GM21786 (cell line): ENCODE measurements around the gene INHA.

ENCODE experiments used
- ATAC-seq: cut with Tn5 transposase; IDR thresholded peaks from one replicate; pipeline ENCODE4 v1.9.1; 2021; ENCODE audit not compliant: unreplicated experiment

INHA gene

DNA sequence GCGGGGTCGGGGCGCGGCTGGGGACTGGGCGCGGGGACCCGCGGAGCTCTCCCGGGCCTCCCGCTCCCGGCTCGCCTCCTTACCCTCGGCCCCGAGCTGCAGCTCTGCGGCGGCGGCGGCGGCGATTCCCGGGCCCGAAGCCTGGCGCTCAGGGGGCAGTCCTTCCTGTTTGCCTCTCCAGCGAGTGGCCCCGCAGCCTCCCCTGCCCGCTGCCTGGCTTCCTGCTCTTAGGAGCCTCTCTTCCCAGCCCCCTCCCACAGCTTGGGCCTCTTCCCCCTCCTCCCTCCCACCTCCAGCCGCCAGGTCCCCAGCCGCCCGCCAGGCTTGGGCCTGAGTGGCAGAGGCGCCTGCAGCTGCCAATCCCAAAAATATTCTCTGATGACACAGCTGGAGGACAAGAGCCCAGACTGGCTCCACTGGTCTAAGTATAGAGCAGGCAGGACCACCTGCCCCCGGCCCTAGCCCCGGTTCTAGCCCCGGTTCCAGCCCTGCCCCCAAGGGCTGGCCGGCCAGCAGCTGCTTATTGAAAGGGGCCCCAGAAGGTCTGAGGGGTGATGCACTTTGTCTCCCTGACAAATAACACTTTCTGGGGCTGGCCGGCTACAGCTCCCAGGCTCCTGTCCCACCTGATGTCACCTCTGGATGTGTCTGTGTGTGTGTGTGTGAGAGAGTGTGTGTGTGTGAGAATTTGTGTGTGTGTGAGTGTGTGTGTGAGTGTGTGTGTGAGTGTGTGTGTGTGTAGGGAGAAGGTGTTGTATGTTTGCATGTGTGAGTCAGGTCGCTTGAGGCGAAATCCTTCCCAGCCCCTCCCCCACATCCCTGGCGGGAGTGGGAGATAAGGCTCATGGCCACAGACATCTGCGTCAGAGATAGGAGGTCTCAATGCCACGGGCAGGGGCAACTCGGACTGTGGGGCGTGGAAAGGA is 536 bp upstream of the INHA start, which contains the start of gene OBSL1:
Gene OBSL1, minus strand, starts transcription at position 229 of the 926 bp plus-strand sequence. CDS start 307 bp downstream, outside the sequence.
- ATAC-seq, result no peak

DNA sequence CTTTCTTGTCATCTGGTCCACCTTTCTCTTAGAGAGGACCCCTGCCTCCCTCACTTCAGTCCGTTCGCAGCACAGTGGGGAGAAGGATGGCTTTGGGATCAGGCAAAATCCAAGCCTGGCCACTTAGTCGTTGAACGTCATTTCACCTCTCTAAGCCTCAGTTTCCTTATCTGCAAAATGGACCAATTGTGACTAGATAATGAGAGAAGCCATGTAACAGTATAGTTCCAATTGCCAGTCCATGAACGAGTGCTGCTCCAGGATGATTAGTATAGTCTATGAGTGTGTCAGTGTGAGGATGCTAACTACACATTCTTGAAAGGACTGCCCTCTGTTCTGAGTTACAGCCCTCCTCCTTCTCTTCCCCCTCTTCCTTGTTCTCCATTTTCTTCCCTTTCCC is 1.1 kb downstream of the INHA start:
- ATAC-seq, result no peak

DNA sequence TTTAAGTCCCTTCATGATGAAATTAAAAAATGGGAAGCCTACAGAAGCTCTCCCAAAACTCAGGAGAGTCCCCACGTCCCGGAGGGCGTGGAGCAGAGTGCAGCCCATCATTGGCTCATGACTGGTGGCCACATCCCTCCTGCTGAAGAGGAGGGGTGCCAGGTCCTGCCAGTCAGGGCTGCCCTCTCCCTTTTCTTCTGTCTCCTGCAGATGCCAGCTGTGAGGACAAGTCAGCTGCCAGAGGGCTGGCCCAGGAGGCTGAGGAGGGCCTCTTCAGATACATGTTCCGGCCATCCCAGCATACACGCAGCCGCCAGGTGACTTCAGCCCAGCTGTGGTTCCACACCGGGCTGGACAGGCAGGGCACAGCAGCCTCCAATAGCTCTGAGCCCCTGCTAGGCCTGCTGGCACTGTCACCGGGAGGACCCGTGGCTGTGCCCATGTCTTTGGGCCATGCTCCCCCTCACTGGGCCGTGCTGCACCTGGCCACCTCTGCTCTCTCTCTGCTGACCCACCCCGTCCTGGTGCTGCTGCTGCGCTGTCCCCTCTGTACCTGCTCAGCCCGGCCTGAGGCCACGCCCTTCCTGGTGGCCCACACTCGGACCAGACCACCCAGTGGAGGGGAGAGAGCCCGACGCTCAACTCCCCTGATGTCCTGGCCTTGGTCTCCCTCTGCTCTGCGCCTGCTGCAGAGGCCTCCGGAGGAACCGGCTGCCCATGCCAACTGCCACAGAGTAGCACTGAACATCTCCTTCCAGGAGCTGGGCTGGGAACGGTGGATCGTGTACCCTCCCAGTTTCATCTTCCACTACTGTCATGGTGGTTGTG is 2.6 kb downstream of the INHA start:
- ATAC-seq, result no peak

DNA sequence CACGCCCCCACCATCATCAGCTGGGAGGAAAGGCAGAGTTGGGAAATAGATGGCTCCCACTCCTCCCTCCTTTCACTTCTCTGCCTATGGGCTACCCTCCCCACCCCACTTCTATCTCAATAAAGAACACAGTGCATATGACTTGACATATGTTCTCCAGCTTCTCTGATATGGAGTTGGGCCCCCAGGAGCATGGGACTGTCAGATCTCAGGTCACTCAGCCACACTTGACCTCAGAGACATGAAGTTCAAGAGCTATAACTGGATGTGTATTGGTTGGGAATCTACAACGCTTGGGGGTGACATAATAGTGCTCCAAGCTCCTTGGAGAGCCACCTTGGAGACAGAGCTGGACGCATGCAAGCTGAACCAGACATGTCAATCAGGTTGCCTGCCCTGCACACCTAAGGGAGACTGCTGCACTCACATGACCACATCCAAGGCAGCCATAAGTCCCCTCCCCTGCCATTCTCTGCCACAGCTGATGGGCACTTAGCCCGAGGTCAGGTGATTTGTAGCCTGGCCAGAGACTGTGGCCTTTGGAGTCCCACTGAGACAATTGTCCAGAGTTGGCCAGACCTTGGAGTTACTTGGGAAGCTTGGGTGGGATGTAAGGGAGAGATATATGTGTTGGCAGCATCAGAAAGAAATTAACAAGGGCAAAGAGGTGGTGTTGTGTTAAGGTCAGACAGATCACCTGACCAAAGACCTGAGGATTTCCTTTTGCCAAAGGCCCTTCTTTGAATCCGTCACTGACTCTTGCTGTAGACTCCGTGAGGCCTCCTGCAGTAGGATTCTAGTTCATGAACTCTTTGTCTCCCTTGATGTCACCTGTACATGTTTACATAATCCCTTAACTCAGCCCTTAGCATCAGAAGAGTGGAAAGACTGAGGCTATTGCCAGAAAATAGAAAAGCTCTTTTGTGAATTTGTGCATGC is 3.7 kb downstream of the INHA start:
- ATAC-seq, result no peak

DNA sequence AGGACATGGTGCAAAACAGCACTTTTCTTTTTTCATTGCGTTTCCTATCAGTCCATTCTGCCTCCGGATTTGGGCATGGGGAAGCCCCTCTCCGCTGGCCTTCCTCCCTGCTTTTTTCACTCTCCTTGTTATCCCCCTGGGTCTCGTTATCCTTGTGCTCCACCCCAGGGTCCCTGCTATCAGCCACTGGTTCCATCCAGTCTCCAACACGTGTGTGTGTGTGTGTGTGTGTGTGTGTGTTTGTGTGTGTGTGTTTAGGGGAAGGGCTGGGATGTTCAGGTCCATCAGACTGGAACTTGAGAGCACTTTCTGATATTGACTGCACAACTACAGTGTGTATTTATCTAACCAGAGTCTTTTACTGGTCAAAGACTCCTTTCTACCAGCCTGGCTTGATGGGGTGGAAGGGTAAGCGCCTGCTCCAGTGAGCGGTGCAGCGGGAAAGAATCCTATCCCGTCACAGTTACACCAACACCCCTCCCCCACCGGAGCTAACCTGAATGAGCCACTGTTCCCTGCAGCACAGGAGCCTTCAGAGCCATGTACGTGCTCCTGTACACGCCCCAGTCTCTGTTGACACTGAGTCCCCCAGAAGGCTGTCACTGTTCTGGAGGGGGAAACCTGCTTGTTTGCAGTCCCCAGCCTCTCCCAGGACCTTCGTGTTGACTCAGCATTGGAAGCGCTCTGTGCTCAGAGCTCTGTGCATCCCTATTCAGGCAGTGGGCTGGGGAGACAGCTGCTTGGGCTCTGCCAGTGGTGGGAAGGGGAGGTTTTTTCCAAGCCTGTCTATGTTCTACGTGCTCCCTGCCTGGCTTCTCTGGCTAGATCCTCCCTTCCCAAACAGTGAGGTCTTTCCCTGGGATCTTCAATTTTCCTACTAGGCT is 4.6 kb downstream of the INHA start:
- no peak for ATAC-seq

DNA sequence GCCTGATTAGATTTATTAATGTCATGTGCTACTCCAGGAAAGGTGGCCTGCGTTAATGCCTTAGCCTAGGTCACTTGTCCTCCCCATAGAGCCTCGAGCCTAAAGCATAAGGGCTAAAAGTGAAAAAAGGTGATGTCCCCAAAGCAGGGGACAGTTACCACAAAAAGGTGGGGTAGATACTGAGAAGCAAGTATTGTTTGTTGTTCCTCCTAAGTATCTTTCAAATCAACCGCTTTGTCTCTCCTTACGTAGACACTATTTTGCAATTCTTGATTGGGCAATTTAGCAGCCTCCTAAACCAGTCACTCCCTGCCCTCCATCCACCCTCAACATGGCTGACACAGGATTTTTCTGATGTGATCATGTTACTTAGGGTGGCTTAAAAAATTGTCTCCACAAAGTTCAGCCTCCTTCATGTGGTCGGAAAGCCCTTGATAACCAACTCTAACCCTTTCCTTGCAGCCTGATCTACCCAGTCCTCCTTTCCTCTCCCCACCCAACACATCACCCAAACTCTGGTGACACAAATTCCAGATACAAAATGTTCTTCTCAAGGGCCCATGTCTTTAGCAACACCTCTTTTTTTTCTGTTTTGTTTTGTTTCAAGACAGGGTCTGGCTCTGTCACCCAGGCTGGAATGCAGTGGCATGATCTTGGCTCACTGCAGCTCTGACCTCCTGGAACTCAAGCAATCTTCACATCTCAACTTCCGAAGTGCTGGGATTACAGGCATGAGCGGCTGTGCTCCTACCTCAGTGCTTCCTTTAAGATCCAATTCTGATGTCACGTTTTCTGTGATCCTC is 6.9 kb downstream of the INHA start:
- ATAC-seq, result no peak

DNA sequence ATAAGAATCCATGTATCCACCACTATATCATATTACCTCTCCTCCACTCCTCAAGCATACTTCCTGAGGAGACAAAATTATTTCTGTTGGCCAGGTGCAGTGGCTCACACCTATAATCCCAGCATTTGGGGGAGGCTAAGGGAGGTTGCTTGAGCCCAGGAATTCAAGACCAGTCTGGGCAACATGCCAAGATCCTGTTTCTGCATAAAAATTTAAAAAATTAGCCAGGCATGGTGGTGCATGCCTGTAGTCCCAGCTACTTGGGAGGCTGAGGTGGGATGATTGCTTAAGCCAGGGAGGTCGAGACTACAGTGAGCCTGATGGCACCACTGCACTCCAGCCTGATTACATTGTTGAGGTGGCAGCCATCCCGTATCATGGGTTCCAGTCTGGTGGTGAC is 9.2 kb downstream of the INHA start:
- ATAC-seq, result no peak

DNA sequence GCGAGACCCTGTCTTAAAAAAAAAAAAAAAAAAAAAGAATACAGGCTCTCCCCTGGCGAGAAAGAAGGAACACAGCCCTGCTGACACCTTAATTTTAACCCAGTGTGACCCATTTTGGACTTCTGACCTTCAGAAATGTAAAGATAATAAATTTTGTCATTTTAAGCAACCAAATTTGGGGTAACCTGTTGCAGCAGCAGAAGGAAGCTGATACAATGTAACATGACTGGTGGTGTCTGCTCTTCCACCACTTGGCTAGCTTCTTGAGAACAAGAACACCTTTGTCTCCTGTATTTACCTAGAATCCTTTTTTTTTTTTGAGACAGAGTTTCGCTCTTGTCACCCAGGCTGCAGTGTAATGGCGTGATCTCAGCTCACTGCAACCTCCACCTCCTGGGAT is 19.0 kb downstream of the INHA start:
- ATAC-seq, result no peak

DNA sequence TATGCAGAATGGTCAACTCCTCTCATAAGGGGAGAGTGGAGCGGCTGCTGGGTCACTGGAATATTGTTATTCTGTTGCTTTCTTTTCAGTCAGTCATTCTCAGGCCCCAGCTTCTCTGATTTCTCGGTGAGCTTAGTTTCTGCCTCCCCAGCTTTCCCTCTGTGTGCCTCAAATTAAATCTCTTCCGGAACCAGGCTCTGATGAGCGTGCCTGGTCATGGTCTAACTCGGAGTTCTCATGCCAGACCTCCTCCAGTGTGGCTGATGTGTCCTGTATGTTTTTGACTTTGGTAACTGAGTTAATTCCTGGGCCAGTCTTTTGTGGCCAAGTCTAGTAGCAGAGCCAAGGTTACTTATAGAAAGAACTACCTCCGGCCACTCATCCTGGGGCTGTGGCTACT is 20.6 kb downstream of the INHA start:
- no peak for ATAC-seq

DNA sequence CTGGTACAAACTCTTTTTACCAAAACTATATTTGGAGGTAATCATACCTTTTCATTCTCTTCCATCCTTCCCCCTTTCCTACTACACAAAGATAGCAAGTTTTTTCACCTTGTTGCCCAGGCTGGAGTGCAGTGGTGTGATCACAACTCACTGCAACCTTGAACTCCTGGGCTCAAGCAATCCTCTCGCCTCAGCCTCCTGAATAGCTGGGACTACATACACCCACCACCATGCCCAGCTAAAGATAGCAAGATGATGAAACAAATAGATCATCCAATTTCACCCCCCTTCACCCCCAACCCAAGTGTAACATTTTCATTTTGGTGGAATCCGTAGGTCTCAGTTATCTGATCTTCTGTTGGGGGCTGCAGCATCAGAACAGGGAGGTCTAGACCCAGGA is 21.0 kb downstream of the INHA start:
- no peak for ATAC-seq

DNA sequence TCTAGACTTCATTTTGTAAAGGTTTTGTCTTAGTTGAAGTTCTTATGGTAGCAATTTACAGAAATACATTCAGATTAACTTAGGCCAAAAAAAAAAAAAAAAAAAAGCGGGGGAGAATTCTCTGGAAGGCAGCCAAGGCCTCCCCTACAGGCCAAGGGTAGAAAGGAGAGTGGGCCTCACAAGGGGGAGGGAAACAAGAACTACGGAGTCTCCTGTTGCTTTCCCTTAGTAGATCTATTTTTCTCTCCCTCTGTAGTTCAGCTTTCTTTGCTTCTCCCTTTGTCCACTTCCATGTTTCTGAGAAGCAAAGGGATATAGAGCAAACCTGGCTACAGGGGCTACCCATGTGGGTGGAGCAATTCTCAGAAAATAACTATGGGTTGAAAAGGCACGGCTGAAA is 23.1 kb downstream of the INHA start:
- ATAC-seq, result no peak

DNA sequence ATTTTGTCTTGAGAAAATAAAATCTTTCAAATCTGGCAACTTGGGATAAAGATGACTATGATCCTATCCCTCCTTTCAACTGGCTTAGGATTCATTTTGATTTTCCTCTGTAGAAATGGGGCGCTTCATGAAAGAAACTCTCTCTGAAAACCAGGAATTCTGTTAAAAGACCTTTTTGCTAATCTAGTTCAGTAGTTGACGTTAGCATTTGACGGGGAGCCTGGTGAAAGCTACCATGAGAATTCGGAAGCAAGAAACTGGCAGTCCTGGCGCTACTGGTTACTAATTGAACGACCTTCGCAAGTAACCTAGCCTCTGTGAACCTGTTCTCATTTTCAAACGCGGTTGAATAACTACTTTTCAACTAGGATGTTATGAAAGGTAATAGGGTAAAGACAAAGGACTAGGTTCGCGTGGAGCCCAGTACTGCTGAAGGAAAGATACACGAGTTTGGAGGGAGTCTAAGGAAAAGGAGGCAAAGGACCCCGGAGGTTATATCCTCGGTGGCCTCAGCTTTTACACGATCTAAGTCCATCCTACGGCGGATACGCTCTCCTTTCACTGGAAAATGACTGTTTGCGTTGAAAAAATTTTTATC is 24.9 kb downstream of the INHA start:
- ATAC-seq, result peak; percentile 1

DNA sequence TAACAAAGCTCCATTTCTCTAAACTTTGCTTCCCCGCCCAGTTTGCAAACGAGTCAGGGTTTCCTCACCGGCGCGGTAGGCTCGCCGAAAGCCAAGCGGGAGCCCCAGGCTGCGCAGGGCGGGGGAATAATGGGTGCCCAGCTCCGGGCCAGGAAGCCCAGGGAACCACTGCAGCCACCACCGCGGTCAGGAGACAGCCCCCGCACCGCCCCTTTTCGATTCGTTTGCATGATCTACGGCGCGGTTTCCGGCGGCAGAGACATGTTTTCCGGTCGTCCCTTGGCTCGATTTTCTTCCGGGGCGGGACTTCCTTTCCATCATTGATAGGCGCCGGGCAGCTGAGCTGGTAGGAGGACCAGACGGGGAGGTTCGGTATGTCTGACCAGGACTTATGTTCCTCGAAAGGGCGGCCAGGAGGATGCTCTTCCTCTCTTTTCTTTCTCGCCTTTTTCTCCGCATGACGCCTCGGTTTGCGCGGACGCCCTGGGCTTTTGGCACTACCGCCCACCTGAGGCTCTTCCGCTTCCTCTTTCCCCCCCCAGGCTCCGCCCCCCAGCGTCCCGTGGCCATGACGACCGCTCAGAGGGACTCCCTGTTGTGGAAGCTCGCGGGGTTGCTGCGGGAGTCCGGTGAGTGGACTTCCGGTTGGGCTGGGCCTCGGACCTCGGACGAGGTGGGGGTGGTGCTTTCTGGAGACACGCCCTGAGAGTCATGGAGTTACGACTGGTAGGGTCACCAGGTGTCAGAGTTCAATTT is 25.6 kb downstream of the INHA start, which contains the start of gene STK11IP:
Gene STK11IP, plus strand, starts transcription at position 306 of the 756 bp plus-strand sequence. Its CDS starts 263 bp downstream, at position 569.
- ATAC-seq, result peak; percentile 92

DNA sequence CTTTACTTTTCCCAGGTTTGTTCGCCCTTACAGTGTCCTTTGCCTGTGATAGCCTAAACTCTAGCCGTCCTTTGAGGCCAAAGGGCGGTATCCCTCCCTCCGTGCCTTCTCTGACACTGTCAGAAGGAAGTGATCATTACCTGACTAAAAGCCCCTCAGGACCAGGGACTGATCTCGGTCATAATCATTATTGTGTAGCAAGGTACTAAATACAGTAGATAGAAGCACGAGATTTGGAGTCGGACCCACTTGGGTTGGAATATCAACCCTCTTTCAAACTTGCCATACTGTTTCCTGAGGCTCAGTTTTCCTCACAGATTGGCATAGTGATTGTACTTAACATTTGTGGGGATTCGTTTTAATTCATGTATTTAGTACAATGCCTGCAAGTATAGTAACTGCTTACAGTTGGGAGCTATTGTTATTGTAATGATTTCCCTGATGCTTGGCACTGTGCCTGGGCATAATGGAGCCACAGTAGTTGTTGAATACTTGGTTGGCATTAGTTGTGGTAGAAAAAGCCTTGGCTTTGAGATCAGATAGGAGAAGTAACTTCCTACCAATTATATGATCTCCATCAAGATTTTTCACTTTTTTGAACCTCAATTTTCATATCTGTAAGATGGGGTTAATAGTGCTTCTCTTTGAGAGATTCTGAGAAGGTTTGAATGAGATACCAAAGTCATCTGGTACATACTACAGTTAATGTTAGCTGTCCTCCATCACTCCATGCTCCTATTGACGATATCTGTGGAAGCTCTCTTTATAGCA is 26.4 kb downstream of the INHA start:
- no peak for ATAC-seq

DNA sequence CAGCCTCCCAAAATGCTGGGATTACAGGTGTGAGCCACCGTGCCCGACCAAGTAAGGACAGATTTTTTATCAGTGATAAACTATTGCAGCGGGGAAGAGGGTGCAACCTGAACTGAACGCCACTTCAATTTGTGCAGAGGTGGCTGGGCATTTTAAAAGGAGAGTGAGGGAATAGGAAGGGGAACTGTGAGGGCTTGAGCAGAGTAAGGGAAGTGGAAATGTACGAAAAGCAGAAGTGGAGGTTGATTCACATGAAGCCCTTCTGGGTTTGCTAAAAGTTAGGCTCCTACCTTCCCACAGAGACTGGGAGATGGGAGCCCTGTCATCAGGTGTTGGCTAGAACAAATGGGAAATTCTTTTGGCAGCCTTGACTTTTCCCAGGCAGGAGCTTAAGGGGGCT is 31.7 kb downstream of the INHA start:
- ATAC-seq, result no peak

DNA sequence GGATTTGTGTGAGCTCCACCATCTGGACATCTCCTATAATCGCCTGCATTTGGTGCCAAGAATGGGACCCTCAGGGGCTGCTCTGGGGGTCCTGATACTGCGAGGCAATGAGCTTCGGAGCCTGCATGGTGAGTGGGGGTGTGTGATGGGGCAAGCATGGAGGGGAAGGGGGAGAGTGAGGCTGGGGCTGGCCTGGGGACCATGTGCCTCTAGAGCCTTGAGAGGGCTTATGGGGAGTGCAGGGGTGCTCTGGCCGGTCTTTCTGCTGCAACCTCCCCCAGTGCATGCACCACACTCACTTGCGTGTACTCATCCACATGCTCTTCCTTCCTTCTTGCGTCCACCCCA is 33.5 kb downstream of the INHA start:
- no peak for ATAC-seq

DNA sequence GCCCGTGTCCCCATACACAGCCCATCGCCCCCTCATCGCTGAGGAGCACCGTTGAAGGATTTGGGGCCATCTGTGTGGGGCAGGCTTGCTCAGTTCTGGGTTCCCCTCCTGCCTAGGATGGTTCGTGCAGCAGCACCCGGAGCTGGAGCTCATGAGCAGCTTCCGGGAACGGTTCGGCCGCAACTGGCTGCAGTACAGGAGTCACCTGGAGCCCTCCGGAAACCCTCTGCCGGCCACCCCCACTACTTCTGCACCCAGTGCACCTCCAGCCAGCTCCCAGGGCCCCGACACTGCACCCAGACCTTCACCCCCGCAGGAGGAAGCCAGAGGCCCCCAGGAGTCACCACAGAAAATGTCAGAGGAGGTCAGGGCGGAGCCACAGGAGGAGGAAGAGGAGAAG is 35.8 kb downstream of the INHA start:
- ATAC-seq, result no peak
